HL-60/S4 treated with phorbol 12-myristate 13-acetate at 8.2 ng/mL for 4 days and 3 days (cell line): ENCODE results near the gene PPAT.
"Not testable (repeated sequence)": the region's sequence is repeated elsewhere in the genome, so short reads cannot be mapped to it uniquely, and the experiment has no call there.

ENCODE experiments used
- in situ Hi-C: fragments of 300-500 bp; cut with MboI; formaldehyde crosslinking; loops from 2 replicates; pipeline ENCODE4 v1.15.0; 2022; ENCODE audit warnings: low sequenced_read_pairs

PPAT gene

DNA sequence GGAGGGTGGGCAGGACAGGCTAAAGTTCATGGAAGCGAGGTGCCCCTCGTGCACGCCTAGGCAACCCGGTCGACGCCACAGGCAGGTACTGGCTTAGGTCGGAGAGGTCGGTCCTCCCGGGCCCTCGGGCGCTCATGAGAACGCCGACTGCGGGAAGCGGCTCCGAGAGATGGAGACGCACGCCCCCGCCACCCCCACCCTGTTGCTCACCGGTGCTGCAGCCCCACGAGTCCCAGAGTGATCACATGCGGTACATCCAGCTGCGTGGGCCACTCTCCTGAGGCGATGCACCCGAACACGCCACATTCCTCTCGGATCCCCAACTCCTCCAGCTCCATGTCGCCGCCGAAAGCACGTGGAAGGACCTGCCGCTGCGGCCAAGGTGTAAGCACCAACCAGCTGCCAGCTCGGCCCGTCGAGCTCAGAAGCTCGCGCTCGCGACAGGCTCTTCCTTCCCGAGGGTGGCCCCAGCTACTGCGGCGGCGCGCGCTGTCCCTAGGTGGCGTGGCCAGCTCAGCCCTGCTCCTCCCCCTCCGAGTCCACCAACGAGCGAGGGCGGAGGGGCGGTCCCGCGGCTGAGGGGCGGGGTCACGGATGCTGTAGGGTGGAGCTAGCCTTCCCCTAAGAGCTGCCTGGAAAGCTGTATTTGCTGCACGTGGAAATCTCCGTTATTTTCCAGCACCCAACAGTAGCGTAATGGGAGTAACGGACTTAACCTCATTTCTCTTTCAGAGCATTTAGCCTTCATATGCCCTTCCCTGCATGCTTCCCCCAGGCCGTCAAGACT, at the start of gene PPAT:
TSS of gene PPAT (minus strand) at position 476 of the 787 bp plus-strand sequence. CDS start at position 338, 138 bp downstream.
- in situ Hi-C loops: no loop called here

DNA sequence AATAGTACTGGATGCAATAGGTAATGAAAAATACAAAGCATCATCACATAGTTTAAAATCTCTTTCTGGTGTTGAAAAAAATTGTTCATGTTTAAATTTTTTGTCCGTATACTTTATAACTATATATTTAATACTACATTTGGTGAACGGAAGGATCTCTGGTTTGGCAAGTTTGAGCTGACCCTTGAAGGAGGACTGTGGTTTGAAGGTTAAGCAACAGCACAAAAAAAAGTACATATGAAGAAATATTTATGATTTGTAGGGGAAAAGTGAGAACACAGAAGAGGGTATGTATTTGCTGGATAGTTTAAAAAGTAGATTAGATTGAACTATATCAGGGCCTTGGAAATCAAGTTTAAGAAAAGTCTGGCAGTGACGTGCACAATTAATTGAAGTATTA, 45.3 kb upstream of the PPAT start:
- in situ Hi-C loops: no loop called here

DNA sequence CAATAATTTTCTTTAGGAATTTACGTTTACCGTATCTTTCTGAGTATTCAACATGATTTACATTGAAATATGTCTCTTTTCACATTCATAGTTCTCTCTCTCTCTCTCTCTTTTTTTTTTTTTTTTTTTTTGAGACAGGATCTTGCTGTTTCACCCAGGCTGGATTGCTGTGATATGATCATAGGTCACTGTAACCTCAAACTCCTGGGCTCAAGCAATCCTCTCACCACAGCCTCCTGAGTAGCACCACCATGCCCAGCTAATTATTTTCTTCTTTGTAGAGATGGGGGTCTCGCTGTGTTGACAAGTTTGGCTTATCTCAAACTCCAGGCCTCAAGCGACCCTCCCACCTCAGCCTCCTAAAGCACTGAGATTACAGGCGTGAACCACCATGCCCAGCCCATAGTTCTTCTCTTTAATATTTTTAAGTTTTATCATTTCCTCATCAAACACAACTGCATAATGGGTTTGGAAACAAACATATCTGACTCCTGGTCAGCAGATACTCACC, 41.8 kb upstream of the PPAT start:
- in situ Hi-C loops: no loop called here

DNA sequence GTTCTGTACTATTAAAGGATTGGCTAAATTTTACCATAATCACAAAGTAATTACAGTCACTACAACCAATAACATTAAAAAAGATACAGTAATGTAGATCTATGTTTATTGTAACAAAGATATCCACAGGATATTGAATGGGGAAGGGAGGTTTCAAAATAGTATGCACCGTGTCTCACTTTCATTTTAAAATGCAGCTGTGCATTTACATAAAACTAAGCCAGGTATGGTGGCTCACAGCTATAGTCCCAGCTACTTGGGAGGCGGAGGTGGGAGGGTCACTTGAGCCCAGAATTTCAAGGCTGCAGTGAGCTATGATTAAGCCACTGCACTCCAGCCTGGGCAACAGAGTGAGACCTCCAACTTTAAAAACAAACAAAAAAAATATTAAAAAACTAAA, 40.5 kb upstream of the PPAT start:
- in situ Hi-C loops: no loop called here

DNA sequence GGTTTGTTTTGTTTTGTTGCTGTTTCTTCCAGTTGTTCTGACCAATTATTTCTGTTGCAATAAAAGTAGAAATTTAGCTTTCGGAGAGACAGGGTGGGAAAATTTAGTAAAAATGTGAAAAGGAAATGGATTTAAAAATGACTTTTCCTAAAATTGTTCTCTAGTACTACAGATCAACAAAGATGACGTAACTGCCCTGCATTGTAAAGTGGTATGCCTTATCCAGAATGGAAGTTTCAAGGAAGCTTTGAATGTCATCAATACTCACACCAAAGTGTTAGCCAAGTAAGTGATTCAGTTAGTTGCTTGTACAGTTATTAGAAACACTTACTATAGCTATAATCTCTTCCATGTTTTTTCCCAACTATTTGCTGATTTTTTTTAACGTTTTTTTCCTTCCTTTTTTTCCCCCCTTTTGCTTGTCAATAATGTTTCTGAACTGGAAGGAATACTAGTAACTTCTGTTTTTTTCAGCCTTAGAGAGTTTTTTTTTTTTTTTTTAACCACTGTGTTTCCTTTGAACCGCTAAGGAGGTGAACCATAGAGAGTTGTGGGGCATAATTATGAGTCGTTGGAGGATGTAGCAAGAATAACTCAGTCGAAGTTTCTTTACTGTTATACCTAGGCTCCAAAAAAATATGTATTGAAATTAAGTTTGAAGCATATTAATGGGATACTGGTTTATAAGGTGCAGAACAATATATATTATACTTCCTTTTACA, 34.2 kb upstream of the PPAT start:
- in situ Hi-C loops: no loop called here

DNA sequence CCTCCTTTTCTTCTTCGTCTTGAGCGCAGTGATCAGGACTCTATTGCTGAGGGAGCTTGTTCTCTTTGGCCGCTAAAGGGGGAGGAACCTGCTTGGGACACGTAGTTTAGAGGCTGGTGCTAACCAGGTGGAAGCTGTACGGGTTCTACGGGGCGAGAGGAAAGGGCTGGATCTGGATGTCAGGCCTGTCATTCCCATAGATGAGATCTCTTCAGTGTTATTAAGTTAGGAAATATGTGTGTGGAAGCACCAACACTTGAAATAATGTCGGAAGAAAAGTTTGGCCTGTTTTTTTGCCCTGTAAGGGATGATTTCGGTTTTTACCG, 32.6 kb upstream of the PPAT start:
- in situ Hi-C loops: no loop called here

DNA sequence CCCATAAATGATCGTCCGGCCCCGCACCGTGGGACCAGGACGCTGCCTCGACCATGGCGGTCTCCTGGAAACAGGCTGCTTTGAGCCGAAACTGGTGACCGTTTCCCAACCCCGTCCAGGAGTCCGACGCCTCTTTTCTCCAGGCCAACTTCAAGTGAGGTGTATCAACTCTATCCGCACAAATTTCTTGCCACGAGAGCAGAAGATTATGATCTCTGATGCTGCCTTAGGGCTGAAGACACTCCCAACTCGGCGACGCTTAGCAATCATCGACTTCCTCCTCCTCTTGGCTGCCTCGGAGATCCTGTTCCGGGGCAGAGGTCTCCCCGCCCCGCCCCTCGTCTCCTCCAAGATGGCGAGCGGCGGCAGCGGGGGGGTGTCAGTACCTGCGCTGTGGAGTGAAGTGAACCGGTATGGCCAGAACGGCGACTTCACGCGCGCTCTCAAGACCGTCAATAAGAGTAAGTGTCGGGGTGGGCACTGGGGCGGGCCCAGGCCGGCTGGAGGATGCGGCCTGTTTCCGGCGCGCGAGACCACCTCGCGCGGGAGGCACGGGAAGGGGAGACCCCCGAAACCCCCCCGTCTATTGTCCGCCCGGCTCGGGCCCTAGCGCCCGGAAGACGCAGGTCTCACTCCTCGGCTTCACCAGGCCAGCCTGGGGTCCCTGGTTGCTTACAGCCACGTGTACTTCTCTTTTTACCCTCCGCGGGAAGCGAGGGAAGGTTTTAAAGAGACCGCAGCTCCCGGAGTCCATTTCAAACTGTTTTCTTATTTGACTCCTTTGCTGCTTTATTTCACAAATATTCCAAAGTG, 32.1 kb upstream of the PPAT start, which contains the start of gene SRP72:
TSS of gene SRP72 (plus strand) at position 334 of the 813 bp plus-strand sequence. CDS start at position 353, 19 bp downstream.
- in situ Hi-C loops: no loop called here

DNA sequence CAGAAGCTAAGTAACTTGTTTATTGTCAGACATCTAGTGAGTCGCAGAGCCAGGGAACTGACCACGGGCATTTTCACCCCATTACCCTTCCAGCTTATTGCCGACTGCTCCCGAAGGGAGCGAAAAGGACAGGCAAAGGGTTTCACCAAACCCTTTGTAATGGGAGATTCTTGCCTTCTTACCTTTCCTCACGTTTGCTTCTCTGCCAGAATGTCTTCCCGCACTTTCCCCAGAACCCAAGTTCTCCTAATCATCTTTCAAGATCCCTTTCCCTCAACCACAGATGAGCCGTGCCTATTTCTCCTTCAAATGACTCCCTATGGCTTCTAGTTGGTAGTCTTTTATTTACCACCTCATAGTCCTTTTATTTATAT, 31.5 kb upstream of the PPAT start:
- in situ Hi-C loops: no loop called here

DNA sequence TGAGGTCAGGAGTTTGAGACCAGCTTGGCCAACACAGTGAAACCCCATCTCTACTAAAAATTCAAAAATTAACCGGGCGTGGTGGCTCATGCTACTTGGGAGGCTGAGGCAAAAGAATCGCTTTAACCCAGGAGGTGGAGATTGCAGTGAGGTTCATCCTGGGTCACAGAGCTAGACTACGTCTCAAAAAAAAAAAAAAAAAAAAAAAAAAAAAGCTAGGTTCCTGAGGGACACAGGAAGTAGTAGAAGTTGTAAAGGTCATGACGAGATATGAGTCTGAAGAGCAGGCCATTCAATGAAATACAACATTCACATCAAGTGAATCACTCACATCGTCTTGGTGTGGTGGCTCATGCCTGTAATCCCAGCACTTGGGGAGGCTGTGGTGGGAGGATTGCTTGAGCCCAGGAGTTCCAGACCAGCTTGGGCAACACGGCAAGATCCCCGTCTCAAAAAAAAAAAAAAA, 30.9 kb upstream of the PPAT start:
- in situ Hi-C loops: not testable (repeated sequence)

DNA sequence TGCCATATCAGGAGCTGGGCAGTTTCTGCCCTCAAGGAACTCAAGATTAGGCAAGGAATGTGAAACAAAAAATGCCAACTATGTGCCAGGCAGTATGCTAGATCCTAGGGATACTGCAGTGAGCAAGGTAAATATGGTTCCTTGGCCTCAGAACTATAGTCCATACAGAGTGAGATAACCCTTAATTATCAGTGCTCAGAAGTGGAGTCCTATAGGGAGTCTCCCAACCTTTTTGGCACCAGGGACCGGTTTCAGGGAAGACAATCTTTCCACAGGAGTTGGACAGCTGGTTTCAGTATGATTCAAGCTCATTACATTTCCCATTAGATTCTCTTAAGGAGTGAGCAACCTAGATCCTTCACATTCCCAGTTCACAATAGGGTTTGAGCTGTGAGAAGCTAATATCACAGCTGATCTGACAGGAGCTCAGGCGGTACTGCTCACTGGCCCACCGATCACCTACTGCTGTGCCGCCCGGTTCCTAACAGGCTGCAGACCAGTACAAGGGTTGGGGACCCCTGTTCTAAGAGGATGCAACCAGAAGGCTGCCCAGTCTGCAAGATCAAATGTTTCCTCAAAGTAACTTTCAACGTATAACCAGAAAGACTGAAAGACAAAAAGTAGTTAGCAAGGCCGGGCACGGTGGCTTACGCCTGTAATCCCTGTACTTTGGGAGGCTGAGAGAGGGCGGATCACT, 30.3 kb upstream of the PPAT start:
- in situ Hi-C loops: no loop called here

DNA sequence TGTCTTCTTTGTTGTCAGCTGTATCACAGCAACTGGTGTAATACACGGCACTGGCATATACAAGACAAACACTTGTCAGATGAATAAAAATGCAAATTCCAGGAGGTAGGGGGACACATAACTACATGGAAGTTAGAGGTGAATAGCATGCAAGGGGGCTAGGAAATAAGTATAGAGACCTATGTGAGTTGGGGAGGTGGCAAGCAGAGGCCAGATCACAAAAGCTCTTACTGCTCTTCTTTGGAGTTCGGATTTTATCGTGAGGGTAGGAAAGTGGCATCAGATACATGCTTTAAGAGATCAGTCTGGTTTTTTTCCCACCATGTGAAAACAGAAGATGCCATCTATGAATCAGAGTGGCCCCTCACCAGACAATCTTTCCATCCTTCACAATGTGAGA, 29.2 kb upstream of the PPAT start:
- in situ Hi-C loops: no loop called here

DNA sequence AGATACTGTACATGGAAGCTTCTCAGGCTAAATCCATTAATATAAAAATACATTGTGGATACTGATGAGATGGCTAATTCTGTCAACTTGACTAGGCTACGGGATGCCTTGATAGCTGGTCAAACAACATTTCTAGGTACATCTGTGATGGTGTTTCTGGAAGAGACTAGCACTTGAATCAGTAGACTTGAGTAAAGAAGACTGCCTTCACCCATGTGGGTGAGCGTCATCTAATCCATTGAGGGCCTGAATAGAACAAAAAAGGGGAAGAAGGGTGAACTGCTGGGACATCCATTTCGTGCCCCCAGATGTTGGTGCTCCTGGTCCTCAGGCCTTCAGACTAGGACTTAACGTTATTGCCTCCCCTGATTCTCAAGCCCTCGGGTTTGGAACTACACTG, 28.3 kb upstream of the PPAT start:
- in situ Hi-C loops: no loop called here

DNA sequence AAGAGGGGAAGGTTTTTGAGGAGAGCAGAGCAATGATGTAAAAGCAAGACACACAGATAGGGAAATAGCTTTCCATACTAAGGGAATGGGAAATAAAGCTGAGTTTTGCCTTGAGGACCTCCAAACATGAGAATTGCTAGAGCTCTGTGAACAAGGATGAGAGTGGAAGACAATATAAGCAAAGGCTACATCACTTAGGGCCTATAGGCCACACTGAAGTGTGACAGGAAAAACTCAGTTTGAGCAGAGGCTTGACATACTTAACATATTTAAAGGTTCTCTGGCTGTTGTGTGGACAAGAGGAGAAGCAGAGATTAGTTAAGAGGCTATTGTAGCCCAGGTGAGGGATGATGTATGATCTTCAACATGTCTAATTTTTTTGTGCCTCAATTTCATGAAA, 26.7 kb upstream of the PPAT start:
- in situ Hi-C loops: no loop called here

DNA sequence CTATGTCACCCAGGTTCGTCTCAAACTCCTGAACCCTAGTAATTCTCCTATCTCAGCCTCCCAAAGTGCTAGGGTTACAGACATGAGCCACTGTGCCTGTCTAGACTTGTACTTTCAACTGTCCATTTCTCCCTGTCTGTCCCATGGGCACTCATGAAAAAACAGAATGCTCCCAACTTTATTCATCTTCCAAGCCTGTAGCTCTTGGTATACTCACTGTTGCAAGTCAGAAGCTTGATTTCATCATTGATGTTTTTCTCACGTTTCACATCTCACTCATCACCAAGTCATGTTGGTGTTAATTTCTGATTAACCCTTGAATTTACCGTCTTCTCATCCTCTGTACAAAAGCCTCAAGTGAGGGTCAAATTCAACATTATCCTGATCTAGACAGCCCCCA, 24.7 kb upstream of the PPAT start:
- in situ Hi-C loops: no loop called here

DNA sequence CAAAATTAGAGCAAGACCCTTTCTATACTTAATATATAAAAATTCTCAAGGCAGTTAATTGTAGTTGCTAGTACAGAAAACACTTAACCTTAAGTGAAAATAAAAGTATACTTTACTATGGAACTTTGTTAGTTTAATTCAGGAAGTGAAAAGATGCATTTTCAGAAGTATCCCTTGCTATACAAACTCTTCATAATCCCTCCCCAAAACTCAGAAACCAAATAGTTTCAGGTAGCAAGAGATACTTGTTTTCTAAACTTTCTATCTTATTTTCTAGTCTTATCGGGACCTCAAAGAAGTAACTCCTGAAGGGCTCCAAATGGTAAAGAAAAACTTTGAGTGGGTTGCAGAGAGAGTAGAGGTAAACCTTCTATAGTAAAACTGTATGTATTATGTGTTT, 14.9 kb upstream of the PPAT start:
- in situ Hi-C loops: no loop called here

DNA sequence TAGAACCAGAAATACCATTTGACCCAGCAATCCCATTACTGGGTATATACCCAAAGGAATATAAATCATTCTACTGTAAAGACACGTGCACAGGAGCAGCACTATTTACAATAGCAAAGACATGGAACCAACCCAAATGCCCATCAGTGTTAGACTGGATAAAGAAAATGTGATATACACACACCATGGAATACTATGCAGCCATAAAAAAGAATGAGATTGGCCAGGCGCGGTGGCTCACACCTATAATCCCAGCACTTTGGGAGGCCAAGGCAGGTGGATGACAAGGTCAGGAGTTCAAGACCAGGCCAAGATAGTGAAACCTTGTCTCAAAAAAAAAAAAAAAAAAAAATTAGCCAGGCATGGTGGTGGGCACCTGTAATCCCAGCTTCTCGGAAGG, 14.1 kb upstream of the PPAT start:
- in situ Hi-C loops: not testable (repeated sequence)

DNA sequence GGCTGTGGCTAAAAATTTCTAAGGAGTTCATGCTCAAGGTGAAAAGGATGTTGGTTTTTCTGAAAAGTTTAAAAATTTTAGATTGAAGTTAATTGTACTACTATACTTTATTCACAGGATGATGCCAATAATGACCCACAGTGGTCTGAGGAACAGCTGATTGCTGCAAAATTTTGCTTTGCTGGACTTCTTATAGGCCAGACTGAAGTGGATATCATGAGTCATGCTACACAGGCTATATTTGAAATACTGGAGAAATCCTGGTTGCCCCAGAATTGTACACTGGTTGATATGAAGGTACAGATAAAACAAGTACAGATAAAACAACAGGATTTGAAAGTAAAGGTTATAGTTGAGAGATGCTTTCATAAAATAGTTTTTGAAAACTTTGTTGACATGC, 12.9 kb upstream of the PPAT start:
- in situ Hi-C loops: no loop called here

DNA sequence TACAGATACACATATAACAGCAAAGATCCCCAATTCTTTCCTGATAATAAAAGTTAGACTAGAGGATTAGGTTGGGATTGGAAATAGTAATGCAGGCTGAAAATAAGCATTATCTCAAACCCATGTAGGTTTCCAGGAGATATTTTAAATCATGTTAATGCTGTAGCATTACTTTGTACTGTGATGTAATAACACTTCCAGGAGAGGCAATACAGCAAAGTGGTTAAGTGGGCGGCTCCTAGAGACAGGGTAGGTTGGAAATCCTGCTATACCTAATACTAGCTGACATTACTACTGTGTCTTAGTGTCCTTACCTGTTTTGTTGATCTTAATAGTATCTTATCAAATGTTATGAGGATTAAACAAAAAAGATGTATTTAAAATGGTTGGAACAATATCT, 10.3 kb upstream of the PPAT start:
- in situ Hi-C loops: no loop called here

DNA sequence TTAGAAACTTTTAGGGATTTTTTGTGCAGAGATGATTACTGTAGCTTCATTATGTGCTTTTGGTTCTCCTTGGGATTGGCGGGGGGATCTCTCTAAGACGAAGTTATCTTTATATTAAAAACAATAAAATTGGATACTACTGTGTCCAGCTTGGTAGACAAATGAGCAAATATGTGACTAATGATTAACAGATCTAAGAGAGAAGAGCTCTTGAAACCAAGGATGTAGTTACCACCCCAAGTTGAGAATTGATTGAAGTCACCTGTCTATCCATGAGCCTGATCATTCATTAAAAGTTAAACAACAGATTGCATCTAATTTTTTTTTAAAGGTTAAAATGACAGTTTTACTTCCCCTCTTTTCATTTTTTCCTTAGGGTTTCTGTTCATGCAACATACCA, 9.3 kb upstream of the PPAT start:
- in situ Hi-C loops: no loop called here

DNA sequence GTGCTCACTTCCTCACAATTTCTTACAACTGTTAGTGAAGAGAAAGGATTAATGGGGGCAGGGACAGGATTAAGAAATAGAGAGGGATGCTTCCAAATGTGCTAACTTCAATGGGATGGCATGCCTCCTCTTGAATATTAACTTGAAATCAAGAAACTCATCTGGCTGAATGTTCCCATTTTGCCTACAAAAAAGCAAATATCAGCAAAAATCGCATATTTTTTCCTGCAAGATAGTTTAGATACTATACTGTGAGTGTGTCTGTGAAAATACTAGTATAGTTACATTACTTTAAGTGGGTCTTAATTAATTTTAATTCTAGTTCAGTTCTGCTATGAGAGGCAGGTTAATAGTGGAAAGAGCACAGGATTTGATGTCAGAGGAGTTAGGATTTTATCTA, 5.6 kb upstream of the PPAT start:
- in situ Hi-C loops: no loop called here

DNA sequence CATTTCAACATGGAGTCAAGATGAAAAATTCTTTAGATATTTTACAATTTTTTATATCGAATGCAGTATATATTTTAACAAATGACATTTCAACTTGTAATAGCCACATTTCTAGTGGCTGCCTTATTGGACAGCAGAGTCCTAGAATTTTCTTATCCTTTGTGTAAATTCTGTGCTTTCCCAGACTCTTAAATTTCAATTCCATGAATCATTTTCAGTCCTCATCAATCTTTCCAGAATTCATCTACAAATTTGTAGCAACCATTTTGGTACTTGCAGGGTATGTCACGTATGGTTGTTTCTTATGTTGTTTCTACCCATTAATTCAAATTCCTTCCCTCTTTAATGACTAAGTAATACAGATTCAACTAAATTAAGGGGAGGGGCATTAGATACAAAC, 3.4 kb upstream of the PPAT start:
- in situ Hi-C loops: no loop called here
